Common myeloid progenitor, CD34-positive (primary cell): ENCODE measurements around the gene PHPT1.

Experiments used
- CTCF ChIA-PET: fragments of 350-600 bp; sonication (Branson Sonifier 250); formaldehyde crosslinking; loops from one replicate; lab custom pipeline; 2021; ENCODE audit warnings: antibody characterized with exemption; lab: Charles Lee
- POLR2A ChIA-PET: fragments of 350-600 bp; sonication (Branson Sonifier 250); formaldehyde crosslinking; loops from one replicate; lab custom pipeline; 2021; ENCODE audit warnings: antibody characterized with exemption; lab: Charles Lee
- DNase-seq, 3 donors: peaks; one replicate each; pipeline versions ENCODE4 v3.0.0 to v3.0.0-alpha.2; 2013
- H3K27ac ChIP-seq, 2 experiments: 1 replicate in 1 of 2; 2 replicates in 1 of 2; pipeline ENCODE4 v1.7.0; 2013; ENCODE audit warnings: inconsistent platforms in 2 of 2, low read length in 2 of 2, mild to moderate bottlenecking in 2 of 2, low read depth in 1 of 2, moderate library complexity in 1 of 2; ENCODE audit not compliant: severe bottlenecking in 2 of 2, insufficient read depth in 1 of 2, poor library complexity in 1 of 2
- H3K27me3 ChIP-seq, 5 experiments: replicated peaks in 2 of 5; 1 replicate in 3 of 5; 2 replicates in 2 of 5; pipeline versions ENCODE4 v1.6.1 to v1.7.0; 2013; ENCODE audit warnings: low read length in 4 of 5, mild to moderate bottlenecking in 2 of 5, moderate library complexity in 2 of 5, inconsistent platforms in 1 of 5; ENCODE audit not compliant: insufficient read depth in 5 of 5, control insufficient read depth in 4 of 5
- H3K36me3 ChIP-seq, 4 experiments: 1 replicate in 2 of 4; 2 replicates in 2 of 4; pipeline versions ENCODE4 v1.6.1 to v1.7.0; 2013; ENCODE audit warnings: low read length in 3 of 4, control low read depth in 1 of 4, mild to moderate bottlenecking in 1 of 4; ENCODE audit not compliant: control insufficient read depth in 4 of 4, insufficient read depth in 4 of 4
- H3K4me1 ChIP-seq, 4 experiments: 1 replicate in 3 of 4; 2 replicates in 1 of 4; pipeline versions ENCODE4 v1.6.1 to v1.7.1; 2013; ENCODE audit warnings: low read length in 3 of 4, mild to moderate bottlenecking in 3 of 4, control low read depth in 1 of 4, inconsistent platforms in 1 of 4, moderate library complexity in 1 of 4; ENCODE audit not compliant: control insufficient read depth in 4 of 4, insufficient read depth in 4 of 4; ENCODE audit errors: control extremely low read depth in 1 of 4
- H3K4me3 ChIP-seq, 7 experiments: 1 replicate in 4 of 7; 2 replicates in 3 of 7; pipeline versions ENCODE4 v1.5.1 to v1.7.0; 2013; ENCODE audit warnings: mild to moderate bottlenecking in 7 of 7, low read length in 6 of 7, moderate library complexity in 6 of 7, inconsistent platforms in 2 of 7, low read depth in 2 of 7, control low read depth in 1 of 7; ENCODE audit not compliant: insufficient read depth in 4 of 7, control insufficient read depth in 1 of 7; ENCODE audit errors: extremely low read depth in 1 of 7
- H3K9me3 ChIP-seq, 5 experiments: 1 replicate in 4 of 5; 2 replicates in 1 of 5; pipeline versions ENCODE4 v1.6.1 to v1.7.1; 2013; ENCODE audit warnings: low read length in 4 of 5, mild to moderate bottlenecking in 2 of 5, inconsistent platforms in 1 of 5, low read depth in 1 of 5, moderate library complexity in 1 of 5; ENCODE audit not compliant: control insufficient read depth in 4 of 5, insufficient read depth in 2 of 5; ENCODE audit errors: control extremely low read depth in 1 of 5
- WGBS: methylation state at CpG from one replicate; pipeline ENCODE4 v1.1.5; 2013; ENCODE audit not compliant: insufficient coverage; 5-methylcytosine and 5-hydroxymethylcytosine counted together

The PHPT1 gene

GRCh38 chr9:136848393-136849037 lies 694 bp upstream of the PHPT1 start:
- Histone ChIP-seq H3K36me3 (peaks cover 0 to 19% (median 2%) of the 10 kb centered on the region in 4 experiments), H3K27me3 (peaks cover 0 to 46% (median 10%) of the 10 kb centered on the region in 5 experiments), H3K27ac (peak overlapping the region in 1 of 2 experiments; percentile 82), H3K4me3 (peak overlapping the region; percentile 16 to 96 (median 79)), H3K4me1 (peaks cover 0 to 47% (median 39%) of the 10 kb centered on the region in 4 experiments), H3K9me3 (no peaks in the 10 kb centered on the region)
- WGBS = 0% methylated on average over 33 of the region's 53 CpGs
- CTCF ChIA-PET = interaction anchor here (1.0 kb wide), 1 partner anchor 187 kb away, joined by 3 read pairs; no protein-coding TSS in a partner anchor
- POLR2A ChIA-PET = interaction anchor here (0.8 to 1.0 kb wide), 2 partner anchors 13 to 14 kb away, joined by 3 to 6 read pairs; no protein-coding TSS in a partner anchor
- DNase-seq = peak; percentile 23 to 72 (median 64)

DNA sequence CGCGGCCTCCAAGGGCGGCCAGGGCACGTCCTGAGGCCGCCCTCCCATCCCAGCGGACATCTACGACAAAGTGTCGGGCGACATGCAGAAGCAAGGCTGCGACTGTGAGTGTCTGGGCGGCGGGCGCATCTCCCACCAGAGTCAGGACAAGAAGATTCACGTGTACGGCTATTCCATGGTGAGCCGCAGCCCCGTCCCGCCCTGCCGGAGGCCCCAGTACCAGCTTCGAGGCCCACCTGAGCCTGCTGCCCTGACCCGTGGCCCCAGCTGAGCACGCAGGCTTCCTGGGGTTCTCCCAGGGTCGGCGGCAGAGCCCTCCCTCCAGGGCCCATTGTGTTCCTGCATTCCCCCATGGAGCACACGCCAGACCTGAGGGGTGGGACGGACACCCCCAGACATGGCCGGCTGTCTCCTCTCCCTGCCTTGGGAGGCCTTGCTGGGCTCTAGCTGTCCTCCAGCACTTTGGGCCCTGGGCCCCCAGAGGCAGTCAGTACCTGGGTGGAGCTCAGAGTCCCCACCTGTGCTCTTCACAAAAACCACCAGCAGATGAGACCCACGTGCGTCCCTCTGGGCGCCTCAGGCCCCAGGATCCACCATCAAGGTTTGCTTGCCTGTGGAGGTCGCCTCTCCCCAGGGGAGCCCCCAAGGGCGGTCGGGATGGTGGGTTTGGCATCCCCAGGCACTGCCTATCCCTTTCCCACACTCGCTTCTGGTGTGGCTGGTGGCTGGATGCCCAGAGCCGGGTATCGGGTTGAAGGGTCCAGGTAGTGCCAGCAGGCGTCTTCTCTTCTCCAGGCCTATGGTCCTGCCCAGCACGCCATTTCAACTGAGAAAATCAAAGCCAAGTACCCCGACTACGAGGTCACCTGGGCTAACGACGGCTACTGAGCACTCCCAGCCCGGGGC lies 1.0 kb downstream of the PHPT1 start:
- peak overlapping the region in 6 of 7 experiments; percentile 55 to 96 (median 82) for H3K4me3 ChIP-seq
- H3K27me3 ChIP-seq = peaks cover 0 to 32% (median 10%) of the 10 kb centered on the region in 5 experiments
- no peaks in the 10 kb centered on the region for H3K9me3 ChIP-seq
- H3K36me3 ChIP-seq = peaks cover 0 to 19% (median 2%) of the 10 kb centered on the region in 4 experiments
- POLR2A ChIA-PET = no interaction called here
- H3K4me1 ChIP-seq = peaks cover 0 to 37% (median 34%) of the 10 kb centered on the region in 4 experiments
- no peak for DNase-seq
- H3K27ac ChIP-seq = peak overlapping the region in 1 of 2 experiments; percentile 70
- WGBS = 77% methylated on average over 43 of the region's 43 CpGs
- CTCF ChIA-PET = no interaction called here

GRCh38 chr9:136850866-136851775 lies 1.9 kb downstream of the PHPT1 start:
- peaks cover 0 to 19% (median 2%) of the 10 kb centered on the region in 4 experiments for H3K36me3 ChIP-seq

DNA sequence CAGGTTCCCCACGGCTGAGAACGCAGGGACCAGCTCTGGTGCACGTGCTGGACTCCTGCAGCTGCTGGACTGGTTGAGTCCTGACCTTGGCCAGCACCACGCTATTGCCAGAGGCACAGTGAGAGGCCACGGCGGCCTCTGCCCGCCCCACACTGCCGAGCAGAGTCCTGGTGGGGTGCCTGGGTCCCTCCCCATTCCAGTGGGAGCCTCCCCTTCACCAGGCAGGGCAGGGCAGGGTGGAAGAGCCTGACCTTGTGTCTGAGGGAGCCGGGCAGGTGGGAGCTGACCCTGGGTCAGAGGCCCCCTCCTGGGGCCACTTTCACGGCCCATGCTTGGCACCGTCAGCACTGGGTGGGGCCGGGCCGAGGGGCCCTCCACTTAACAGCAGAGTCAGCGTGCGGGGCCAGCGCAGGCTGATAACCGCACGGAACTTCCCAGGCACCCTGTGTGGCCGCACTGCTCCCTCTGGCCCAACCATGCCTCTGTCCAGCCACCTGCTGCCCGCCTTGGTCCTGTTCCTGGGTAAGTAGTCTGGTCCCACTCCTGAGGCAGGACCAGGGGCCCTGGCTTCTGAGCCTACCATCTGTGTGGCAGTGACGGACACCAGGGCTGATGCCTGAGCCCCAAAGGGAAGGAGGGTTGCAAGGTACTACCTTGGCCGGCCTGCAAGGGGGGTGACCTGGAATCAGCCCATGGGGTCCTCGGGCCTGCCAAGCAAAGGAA lies 2.9 kb downstream of the PHPT1 start, which contains the start of gene MAMDC4:
Gene MAMDC4 (plus strand): TSS at position 406 of the 723 bp plus-strand sequence. CDS start 71 bp downstream, at position 477.
- ChIA-PET CTCF (interaction anchor here (1.2 to 1.6 kb wide), 3 partner anchors 12 to 183 kb away, joined by 3 to 4 read pairs (median 3); no protein-coding TSS in a partner anchor), POLR2A (no interaction called here)
- Histone ChIP-seq H3K9me3 (no peaks in the 10 kb centered on the region), H3K27ac (no peak within 1 kb of the TSS), H3K4me3 (no peak within 1 kb of the TSS), H3K36me3 (peaks cover 0 to 19% (median 2%) of the 10 kb centered on the region in 4 experiments), H3K4me1 (peaks cover 0 to 24% (median 24%) of the 10 kb centered on the region in 4 experiments), H3K27me3 (peaks cover 0 to 13% (median 5%) of the 10 kb centered on the region in 5 experiments)
- DNase-seq = no peak
- 93% methylated on average over 16 of the region's 23 CpGs for WGBS

More at GRCh38 chr9:136850866-136851775, 1.9 kb downstream of the PHPT1 start:
- ChIA-PET POLR2A (no interaction called here), CTCF (interaction anchor here (1.2 to 1.6 kb wide), 3 partner anchors 13 to 184 kb away, joined by 3 to 4 read pairs (median 3); no protein-coding TSS in a partner anchor)
- DNase-seq = no peak
- H3K27me3 ChIP-seq = peaks cover 0 to 23% (median 10%) of the 10 kb centered on the region in 5 experiments
- peaks cover 0 to 34% (median 33%) of the 10 kb centered on the region in 4 experiments for H3K4me1 ChIP-seq
- no peak overlapping the region for H3K27ac ChIP-seq
- no peak overlapping the region for H3K4me3 ChIP-seq
- no peaks in the 10 kb centered on the region for H3K9me3 ChIP-seq
- 98% methylated on average over 19 of the region's 23 CpGs for WGBS

DNA sequence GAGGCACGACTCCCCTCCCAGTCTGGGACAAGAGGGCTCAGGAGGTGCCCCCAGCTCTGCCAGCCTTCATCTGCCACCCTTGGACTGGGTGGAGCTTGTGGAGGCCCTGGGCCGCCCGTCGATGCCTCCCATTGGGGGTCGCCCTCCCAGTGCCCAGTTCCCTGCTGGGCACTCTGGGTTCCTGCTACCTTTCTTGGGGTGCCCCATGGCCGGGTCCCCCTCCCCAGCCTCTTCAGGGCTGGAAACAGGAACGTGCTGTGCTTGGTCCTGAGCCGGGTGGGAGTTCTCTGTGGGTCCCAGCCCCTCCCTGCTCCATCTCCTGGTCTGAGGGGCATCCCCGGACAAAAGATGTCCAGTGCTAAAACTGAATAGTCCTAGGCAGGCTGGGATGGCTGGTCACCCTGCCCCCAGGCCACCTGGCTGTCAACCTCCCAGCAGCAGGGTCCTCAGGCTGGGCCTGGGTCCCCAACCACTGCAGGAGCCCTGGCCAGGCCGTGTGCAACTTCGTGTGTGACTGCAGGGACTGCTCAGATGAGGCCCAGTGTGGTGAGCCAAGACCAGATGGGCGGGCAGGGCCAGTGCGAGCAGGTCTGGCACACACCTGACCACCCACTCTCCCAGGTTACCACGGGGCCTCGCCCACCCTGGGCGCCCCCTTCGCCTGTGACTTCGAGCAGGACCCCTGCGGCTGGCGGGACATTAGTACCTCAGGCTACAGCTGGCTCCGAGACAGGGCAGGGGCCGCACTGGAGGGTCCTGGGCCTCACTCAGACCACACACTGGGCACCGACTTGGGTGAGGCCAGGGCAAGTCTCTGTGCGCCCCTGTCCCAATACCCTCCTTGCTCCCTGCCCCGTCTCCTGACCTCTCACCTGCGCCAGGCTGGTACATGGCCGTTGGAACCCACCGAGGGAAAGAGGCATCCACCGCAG lies 3.7 kb downstream of the PHPT1 start:
- Histone ChIP-seq H3K4me3 (no peak overlapping the region), H3K27me3 (peaks cover 0 to 5% (median 3%) of the 10 kb centered on the region in 5 experiments), H3K27ac (no peak overlapping the region), H3K9me3 (no peaks in the 10 kb centered on the region), H3K4me1 (peaks cover 0 to 19% (median 17%) of the 10 kb centered on the region in 4 experiments), H3K36me3 (peaks cover 0 to 19% (median 2%) of the 10 kb centered on the region in 4 experiments)
- ChIA-PET CTCF (interaction anchor here (1.2 to 1.7 kb wide), 3 partner anchors 10 to 182 kb away, joined by 3 to 5 read pairs (median 4); partner anchors contain the start of gene AJM1), POLR2A (no interaction called here)
- no peak for DNase-seq
- 92% methylated on average over 26 of the region's 29 CpGs for WGBS
